Measurements from ENCODE around the gene ASTN2. TPM values are rescaled to one million over a fixed set of nuclear protein-coding genes. Genes with fewer than 3 reads are reported as not detected.

Gene ASTN2
- total RNA-seq, 1 donor from 2014 or later = 10.0 TPM

DNA sequence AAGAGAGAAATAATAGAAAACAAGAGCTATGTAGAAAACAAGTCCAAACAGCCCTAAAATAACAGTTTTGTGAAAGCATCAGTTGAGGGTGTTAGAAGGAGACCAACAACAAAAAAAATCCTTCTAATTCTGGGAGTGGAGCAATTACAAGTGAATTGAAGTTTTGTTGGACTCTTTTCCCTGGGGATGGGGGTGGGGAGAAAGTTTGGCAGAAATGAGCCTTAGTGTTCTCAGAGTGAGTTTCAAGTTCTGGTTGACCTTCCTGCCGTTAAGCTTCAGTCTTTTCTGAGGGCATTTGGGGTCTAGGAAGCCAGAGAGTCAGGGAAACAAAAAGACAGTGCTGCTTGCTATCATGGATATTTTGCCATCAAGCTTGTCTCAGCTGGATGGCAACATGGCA is 834.0 kb downstream of the ASTN2 start:
- H3K27ac Mint-ChIP-seq (ENCODE audit: unreplicated experiment) = no peak overlapping the region

DNA sequence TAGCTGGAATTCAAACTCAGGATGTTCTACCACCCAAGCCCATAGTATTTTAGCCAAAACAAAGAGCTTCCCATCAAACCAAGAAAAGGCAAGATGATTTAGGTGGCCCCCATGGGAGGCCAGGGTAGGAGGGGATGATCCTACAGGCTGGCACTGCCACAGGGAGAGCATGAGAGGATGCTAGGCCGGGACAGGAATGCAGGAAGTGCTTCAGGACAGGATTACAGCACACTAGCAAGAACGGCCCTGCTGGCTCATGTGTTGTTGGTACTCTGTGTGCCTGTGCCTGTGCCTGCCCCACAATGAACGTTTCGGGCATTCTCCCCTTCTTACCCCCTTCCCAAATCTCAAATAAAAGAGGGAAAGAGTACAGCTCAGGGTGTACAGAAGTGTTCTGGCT is 838.5 kb downstream of the ASTN2 start:
- Mint-ChIP-seq H3K4me1 (ENCODE audit: unreplicated experiment) (peaks cover 8% of the 10 kb centered on the region), H3K27me3 (ENCODE audit: unreplicated experiment) (no peaks in the 10 kb centered on the region), H3K27ac (ENCODE audit: unreplicated experiment) (no peak overlapping the region), H3K36me3 (ENCODE audit: low read depth, unreplicated experiment) (no peaks in the 10 kb centered on the region), H3K9me3 (ENCODE audit: unreplicated experiment) (no peaks in the 10 kb centered on the region), H3K4me3 (ENCODE audit: unreplicated experiment) (no peak overlapping the region)
- TF ChIP-seq, protein P1, sequence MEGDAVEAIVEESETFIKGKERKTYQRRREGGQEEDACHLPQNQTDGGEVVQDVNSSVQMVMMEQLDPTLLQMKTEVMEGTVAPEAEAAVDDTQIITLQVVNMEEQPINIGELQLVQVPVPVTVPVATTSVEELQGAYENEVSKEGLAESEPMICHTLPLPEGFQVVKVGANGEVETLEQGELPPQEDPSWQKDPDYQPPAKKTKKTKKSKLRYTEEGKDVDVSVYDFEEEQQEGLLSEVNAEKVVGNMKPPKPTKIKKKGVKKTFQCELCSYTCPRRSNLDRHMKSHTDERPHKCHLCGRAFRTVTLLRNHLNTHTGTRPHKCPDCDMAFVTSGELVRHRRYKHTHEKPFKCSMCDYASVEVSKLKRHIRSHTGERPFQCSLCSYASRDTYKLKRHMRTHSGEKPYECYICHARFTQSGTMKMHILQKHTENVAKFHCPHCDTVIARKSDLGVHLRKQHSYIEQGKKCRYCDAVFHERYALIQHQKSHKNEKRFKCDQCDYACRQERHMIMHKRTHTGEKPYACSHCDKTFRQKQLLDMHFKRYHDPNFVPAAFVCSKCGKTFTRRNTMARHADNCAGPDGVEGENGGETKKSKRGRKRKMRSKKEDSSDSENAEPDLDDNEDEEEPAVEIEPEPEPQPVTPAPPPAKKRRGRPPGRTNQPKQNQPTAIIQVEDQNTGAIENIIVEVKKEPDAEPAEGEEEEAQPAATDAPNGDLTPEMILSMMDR (IDR thresholded peaks at IDR 0.05; ENCODE audit: unreplicated experiment) = no peak
- no peak for DNase-seq (ENCODE audit: low spot score)

More for the DNA sequence above, 834.0 kb downstream of the ASTN2 start:
- no peak overlapping the region for H3K4me3 Mint-ChIP-seq (ENCODE audit: unreplicated experiment)
- no peaks in the 10 kb centered on the region for H3K36me3 Mint-ChIP-seq (ENCODE audit: low read depth, unreplicated experiment)
- no peak for DNase-seq (ENCODE audit: low spot score)
- peaks cover 3% of the 10 kb centered on the region for H3K27me3 Mint-ChIP-seq (ENCODE audit: unreplicated experiment)
- no peaks in the 10 kb centered on the region for H3K9me3 Mint-ChIP-seq (ENCODE audit: unreplicated experiment)
- TF ChIP-seq, protein P1 (IDR thresholded peaks at IDR 0.05; ENCODE audit: unreplicated experiment) = no peak
- H3K4me1 Mint-ChIP-seq (ENCODE audit: unreplicated experiment) = peaks cover 10% of the 10 kb centered on the region

- TF ChIP-seq, protein P1 (IDR thresholded peaks at IDR 0.05; ENCODE audit: unreplicated experiment) = no peak
- no peaks in the 10 kb centered on the region for H3K36me3 Mint-ChIP-seq (ENCODE audit: low read depth, unreplicated experiment)
- no peaks in the 10 kb centered on the region for H3K27me3 Mint-ChIP-seq (ENCODE audit: unreplicated experiment)
- no peak for DNase-seq (ENCODE audit: low spot score)
- H3K9me3 Mint-ChIP-seq (ENCODE audit: unreplicated experiment) = no peaks in the 10 kb centered on the region
- peaks cover 8% of the 10 kb centered on the region for H3K4me1 Mint-ChIP-seq (ENCODE audit: unreplicated experiment)
- no peak overlapping the region for H3K4me3 Mint-ChIP-seq (ENCODE audit: unreplicated experiment)
- H3K27ac Mint-ChIP-seq (ENCODE audit: unreplicated experiment) = no peak overlapping the region
Observed at GRCh38 chr9:116574027-116574679, 840.7 kb downstream of the ASTN2 start.

- Mint-ChIP-seq H3K9me3 (ENCODE audit: unreplicated experiment) (no peaks in the 10 kb centered on the region), H3K4me1 (ENCODE audit: unreplicated experiment) (peaks cover 8% of the 10 kb centered on the region), H3K27me3 (ENCODE audit: unreplicated experiment) (no peaks in the 10 kb centered on the region), H3K27ac (ENCODE audit: unreplicated experiment) (no peak overlapping the region), H3K36me3 (ENCODE audit: low read depth, unreplicated experiment) (no peaks in the 10 kb centered on the region), H3K4me3 (ENCODE audit: unreplicated experiment) (no peak overlapping the region)
- TF ChIP-seq, protein P1 (IDR thresholded peaks at IDR 0.05; ENCODE audit: unreplicated experiment) = peak; percentile 89
- DNase-seq (ENCODE audit: low spot score) = peak; percentile 81
Observed at GRCh38 chr9:116572095-116572748, 842.6 kb downstream of the ASTN2 start.

DNA sequence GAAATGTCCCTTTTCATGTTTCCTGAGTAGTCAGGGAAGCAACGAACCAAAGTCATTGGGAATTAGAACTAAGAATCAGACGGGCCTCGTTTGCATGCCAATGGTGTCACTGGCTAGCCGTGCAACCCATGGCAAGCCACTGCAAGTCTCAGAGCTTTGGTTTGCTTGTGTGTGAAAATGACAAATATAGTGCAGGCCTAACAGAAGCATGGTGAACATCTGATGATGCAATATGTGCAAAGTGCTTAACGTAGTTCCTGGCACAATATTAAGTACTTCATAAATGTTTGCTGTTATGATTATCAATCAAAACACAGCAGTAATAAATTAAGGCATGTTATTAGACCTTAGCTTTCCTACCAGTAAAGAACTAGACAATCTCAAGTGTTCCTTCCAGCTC is 845.7 kb downstream of the ASTN2 start:
- TF ChIP-seq, protein P1 (IDR thresholded peaks at IDR 0.05; ENCODE audit: unreplicated experiment) = no peak
- H3K36me3 Mint-ChIP-seq (ENCODE audit: low read depth, unreplicated experiment) = no peaks in the 10 kb centered on the region
- DNase-seq (ENCODE audit: low spot score) = no peak
- no peaks in the 10 kb centered on the region for H3K27me3 Mint-ChIP-seq (ENCODE audit: unreplicated experiment)
- no peaks in the 10 kb centered on the region for H3K9me3 Mint-ChIP-seq (ENCODE audit: unreplicated experiment)
- no peak overlapping the region for H3K27ac Mint-ChIP-seq (ENCODE audit: unreplicated experiment)
- no peak overlapping the region for H3K4me3 Mint-ChIP-seq (ENCODE audit: unreplicated experiment)
- H3K4me1 Mint-ChIP-seq (ENCODE audit: unreplicated experiment) = no peaks in the 10 kb centered on the region
